ENCODE data around the gene ZBTB49.

The ZBTB49 gene, protein sequence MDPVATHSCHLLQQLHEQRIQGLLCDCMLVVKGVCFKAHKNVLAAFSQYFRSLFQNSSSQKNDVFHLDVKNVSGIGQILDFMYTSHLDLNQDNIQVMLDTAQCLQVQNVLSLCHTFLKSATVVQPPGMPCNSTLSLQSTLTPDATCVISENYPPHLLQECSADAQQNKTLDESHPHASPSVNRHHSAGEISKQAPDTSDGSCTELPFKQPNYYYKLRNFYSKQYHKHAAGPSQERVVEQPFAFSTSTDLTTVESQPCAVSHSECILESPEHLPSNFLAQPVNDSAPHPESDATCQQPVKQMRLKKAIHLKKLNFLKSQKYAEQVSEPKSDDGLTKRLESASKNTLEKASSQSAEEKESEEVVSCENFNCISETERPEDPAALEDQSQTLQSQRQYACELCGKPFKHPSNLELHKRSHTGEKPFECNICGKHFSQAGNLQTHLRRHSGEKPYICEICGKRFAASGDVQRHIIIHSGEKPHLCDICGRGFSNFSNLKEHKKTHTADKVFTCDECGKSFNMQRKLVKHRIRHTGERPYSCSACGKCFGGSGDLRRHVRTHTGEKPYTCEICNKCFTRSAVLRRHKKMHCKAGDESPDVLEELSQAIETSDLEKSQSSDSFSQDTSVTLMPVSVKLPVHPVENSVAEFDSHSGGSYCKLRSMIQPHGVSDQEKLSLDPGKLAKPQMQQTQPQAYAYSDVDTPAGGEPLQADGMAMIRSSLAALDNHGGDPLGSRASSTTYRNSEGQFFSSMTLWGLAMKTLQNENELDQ

GRCh38 chr4:4289941-4290850 lies at the start of gene ZBTB49, which contains the start of gene LYAR:
Gene ZBTB49, plus strand, starts transcription at chr4:4290251. Its CDS starts 9,695 bp downstream, at chr4:4299946.
Gene LYAR, minus strand, starts transcription at chr4:4290154. Its CDS starts 6,412 bp downstream, at chr4:4283742.
- TF ChIP-seq, protein P1, sequence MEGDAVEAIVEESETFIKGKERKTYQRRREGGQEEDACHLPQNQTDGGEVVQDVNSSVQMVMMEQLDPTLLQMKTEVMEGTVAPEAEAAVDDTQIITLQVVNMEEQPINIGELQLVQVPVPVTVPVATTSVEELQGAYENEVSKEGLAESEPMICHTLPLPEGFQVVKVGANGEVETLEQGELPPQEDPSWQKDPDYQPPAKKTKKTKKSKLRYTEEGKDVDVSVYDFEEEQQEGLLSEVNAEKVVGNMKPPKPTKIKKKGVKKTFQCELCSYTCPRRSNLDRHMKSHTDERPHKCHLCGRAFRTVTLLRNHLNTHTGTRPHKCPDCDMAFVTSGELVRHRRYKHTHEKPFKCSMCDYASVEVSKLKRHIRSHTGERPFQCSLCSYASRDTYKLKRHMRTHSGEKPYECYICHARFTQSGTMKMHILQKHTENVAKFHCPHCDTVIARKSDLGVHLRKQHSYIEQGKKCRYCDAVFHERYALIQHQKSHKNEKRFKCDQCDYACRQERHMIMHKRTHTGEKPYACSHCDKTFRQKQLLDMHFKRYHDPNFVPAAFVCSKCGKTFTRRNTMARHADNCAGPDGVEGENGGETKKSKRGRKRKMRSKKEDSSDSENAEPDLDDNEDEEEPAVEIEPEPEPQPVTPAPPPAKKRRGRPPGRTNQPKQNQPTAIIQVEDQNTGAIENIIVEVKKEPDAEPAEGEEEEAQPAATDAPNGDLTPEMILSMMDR (IDR thresholded peaks at IDR 0.05) = no peak

DNA sequence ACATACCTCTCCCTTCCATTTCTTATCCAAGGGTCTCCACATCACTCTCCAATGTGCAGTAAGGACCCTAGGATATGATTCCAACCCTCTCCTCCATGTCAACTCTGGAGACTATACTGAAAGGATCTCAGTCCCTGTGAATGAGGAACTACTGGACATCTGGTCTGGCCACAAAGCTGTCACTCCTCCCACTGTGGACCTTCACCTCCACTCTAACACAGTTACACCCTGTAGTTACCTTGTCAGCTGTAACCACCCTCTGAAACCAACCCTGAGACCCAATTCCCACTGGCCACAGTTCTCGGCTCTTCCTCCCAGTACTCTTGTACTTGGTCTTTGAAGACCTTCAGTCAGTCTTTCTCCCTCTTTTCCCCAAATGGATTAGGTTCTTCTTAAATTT lies 44.9 kb upstream of the ZBTB49 start:
- TF ChIP-seq, protein P1 (IDR thresholded peaks at IDR 0.05) = no peak

DNA sequence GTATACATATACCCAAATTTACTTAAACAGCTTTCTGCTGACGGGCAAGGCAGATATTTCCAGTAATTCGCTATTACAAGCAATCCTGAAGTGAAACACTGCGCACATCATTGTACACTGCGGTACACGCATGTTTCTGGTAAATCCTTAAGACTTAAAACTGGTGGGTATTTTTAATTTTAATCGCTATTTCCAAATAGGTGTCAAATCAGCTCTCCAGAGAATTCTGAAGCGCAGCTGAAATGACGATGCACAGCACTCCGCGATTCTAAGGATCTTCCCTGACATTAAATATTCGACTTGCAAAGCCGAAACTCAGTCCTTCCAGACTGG lies 42.4 kb upstream of the ZBTB49 start:
- TF ChIP-seq, protein P1 (IDR thresholded peaks at IDR 0.05) = no peak

DNA sequence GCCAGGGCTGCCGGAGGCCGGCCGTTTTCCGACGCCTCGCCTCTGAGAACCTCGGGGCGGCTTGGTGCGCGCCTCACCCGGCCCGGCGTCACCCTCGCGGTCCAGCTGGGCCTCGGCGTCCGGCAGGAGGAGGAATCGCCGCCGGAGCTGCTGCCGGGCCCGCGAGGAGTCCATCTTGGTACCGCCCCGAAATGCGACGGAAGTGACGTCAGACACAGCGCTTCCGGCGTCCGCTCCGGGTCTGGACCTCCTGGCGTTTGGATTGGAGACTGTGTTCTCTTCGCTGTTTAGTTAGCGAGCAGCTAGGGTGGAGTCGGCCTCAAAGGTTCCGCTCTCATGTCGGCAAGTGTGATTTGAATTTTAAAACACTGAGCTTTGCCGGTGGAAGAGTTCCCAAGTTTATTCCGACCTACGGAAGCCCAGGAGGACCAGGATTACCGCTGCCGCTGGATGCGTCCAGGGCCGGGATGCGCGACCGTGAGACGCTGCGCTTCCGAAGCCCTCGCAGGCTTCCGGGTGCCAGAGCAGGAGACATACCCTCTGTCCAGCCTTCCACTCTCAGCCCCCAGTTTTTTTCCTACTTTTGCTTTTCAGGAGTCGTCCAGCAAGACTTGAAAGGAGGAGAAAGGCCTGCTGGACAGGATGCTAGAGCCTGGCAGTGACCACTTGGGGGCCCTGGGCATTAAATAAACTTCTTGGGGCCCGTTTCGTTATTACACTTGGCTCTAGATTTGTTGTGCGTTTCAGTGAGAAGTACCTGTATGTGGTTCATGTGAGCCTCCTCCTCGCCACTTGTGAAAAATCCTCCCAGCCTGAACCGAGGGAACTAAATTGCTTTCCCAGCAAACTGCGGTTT lies 41.8 kb upstream of the ZBTB49 start, which contains the start of gene TMEM128:
Gene TMEM128 (minus strand): TSS at position 195 of the 856 bp plus-strand sequence. CDS start 21 bp downstream, at position 174.
- TF ChIP-seq, protein P1 (IDR thresholded peaks at IDR 0.05) = no peak; the same call in 1 of the 2 replicates

GRCh38 chr4:4248885-4249203 lies 41.2 kb upstream of the ZBTB49 start:
- TF ChIP-seq, protein P1 (IDR thresholded peaks at IDR 0.05) = no peak

DNA sequence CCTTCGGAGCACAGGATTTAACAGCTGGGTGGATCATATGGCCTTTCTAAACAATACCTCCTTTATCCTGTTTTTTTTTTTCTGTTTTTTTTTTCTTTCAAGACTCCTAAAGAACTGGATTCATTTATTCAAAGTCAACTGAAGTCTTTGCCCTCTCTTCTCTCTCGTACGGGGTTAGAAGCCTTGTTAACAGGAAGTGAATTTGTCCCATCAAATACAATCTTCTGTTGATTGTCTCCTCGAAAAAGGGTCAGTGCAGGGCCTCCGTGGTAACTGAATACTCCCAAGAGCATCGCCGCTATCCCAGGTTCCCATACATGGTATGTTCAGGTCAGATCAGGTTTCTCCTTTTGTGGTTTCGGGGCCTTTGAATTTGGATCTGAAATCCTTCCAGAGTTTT lies 40.2 kb upstream of the ZBTB49 start:
- TF ChIP-seq, protein P1 (IDR thresholded peaks at IDR 0.05) = no peak
